CD4-positive, alpha-beta T cell treated with Interleukin-15 for 4 hours (primary cell): Measurements from ENCODE around the gene SMPD2.

Experiments used
- DNase-seq: peaks from one replicate; pipeline ENCODE4 v3.0.0-alpha.2; 2020; ENCODE audit warnings: low spot score

Gene SMPD2, protein sequence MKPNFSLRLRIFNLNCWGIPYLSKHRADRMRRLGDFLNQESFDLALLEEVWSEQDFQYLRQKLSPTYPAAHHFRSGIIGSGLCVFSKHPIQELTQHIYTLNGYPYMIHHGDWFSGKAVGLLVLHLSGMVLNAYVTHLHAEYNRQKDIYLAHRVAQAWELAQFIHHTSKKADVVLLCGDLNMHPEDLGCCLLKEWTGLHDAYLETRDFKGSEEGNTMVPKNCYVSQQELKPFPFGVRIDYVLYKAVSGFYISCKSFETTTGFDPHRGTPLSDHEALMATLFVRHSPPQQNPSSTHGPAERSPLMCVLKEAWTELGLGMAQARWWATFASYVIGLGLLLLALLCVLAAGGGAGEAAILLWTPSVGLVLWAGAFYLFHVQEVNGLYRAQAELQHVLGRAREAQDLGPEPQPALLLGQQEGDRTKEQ

DNA sequence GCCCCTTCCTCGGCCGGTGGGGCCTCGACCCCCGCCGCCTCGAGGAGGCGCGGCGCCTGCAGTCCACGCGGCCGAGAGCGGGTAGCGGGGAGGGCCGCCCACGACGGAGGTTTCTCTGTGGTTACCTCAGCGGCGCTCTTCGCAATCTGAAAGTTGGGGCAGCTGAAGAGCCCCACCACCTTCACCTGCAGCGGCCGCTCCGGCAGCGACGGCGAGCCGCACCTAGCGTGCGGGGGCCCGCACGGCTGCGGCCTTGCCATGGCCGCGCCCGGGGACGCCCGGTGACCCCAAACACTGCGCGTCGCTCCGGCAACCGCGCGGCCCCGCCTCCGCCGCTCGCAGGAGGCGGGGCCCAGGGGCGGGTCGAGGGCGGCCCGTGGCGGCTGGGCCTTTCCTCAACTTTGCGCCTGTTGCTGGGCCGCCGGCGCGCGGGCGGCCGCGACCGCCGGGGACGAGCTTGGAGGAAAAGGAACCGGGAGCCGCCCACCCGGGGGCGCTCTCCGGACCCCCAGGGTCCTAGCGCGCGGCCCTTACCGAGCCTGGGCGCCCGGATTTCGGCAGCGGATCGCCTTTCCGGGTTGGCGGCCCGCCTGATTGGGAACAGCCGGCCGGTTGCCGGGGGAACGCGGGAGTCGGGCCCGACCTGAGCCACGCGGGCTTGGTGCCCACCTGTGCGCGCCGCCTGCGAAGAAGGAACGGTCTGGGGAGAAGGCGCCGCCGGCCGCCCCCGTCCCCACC, at the start of gene SMPD2, which contains the start of gene PPIL6:
Gene SMPD2 (plus strand): TSS at position 394 of the 738 bp plus-strand sequence. CDS start 398 bp downstream, outside the sequence.
Gene PPIL6 (minus strand): TSS at position 298 of the 738 bp plus-strand sequence. CDS start 38 bp downstream, at position 260.
- peak; percentile 86 for DNase-seq

DNA sequence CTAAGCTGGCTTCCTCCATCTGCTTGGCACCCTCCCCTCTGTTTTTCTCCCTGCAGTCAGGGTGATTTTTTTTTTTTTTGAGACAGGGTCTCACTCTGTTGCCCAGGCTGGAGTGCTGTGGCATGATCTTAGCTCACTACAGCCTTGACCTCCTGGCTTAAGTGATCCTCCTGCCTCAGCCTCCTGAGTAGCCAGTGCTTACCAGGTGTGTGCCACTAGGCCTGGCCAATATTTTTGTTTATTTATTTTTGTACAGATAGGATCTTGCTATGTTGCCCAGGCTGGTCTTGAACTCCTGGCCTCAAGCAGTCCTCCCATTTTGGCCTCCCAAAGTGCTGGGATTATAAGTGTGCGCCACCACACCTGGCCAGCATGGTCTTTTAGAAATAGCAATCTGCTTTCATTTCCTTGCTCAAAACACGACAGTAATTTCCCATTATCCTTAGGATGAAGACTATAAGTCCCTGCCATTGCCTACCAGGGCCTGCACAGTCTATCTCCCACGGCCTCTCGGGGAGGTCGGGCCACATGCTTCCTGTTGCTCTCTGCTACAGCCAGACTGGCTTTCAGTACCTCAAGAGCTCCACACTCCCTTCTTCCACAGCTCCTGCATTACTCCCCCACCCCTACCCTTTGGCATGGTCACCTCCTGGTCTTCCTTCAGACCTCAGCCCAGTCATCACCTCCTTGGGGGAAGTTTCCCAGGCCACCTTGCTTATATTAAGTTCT, 47.2 kb upstream of the SMPD2 start:
- no peak for DNase-seq

DNA sequence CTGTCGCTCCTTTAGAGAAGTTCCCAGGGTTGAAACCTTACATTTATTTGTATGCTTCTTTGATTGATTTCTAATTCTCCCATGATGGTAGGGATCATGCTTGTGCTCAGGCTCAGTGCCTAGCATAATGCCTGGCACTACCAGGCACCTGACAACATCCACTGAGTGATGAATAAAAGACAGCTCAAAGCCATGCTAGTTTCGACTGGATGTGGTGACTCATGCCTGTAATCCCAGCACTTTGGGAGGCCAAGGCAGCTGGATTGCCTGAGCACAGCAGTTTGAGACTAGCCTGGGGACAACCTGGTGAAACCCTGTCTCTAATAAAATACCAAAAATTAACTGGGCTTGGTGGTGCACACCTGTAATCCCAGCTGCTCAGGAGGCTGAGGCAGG, 46.6 kb upstream of the SMPD2 start:
- DNase-seq = no peak

DNA sequence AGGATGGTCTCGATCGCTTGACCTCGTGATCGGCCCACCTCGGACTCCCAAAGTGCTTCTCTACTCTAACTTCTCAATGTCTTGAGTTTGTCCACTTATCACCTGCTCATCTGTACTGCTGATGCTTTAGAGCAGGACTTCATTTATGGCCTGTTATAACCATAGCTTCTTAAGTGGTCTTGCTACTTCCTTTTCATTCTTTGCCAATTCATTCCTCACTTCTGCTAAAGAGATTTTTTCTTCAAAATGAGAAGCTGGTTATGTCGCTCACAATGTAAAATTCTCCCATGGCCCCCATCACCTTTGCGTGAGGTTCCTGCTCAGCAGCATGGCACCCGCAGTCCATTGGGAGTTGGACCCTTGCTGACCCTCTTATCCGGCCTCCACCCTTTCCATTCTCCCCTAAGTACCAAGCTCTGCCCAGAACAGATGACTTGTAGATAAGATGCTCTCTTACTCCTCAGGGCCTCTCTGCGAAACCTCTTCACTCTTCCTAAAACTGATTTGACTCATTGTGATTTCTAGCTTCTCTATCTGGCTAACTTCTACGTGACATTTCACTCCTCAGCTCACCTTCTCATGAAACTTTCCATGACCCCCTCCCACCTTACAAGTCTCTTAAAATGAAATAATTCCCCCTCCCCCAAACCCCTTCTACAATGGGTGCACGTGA, 44.3 kb upstream of the SMPD2 start:
- no peak for DNase-seq

DNA sequence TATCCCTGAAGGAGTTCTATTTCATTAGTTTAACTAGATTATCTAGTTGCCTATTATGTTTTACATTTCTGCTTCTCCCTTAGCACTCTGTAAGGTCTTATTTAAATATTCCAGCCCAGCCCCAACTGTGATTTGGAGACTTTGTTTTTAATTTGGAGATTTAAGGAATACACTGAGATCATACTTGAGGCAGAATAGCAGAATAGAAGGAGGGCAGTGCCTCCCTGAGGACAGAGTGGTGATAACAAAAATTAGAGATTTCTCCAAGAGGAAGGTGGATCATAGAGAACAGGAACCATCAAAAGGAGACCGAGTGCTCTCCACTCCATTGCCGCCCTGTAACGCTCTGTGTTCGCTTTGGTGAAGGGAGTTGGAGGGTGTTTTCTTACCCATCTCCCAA, 43.5 kb upstream of the SMPD2 start:
- no peak for DNase-seq

DNA sequence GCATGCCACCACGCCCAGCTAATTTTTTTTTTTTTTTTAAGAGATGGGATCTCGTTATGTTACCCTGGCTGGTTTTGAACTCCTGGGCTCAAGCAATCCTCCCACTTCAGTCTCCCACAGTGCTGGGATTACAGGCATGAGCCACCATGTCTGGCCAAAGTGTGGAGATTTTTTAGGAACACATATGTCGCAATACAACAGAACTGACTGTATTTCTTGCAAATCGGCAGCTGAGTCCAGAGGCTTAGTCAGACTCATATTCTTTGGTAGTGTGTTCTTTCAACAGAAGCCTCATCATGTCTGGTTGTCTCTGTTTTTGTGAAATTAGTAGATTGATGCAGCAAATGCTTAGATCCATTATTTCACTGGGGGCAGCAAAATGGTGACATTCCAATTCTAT, 34.3 kb upstream of the SMPD2 start:
- no peak for DNase-seq

DNA sequence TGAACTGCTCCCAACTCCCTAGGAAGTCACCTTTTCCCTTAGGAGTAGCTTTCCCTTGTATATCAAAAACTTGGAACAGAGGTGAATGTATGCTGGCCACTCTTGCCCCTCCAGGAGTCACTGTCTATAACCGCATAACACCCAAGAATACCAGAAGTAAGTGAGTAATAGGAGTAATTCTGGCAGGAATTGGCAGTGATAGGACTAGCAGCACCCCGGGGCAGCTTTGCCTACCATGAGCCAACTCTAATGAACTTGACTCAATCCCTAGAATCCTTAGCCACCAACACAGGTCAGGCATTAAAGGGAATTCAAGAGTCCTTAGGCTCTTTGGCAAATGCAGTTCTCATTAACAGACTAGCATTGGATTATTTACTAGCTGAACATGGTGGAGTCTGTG, 29.5 kb upstream of the SMPD2 start:
- DNase-seq = no peak

DNA sequence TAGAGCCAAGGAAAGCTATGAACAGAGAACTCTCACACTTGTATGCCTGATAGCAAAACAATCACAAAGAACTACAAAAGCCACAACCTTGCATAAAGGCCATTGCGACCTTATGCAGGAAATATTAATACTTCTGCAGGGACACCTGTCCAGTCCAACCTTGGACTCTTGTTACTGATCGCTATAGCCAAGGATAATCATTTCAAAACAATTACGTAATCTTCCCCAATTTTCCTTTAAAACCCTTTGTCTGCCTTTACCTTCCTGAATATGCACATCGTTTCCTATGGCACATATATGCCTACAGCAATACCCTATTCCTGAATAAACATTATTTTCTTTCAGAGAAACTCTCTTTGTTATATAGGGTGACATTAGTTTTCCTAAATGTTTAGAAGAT, 22.9 kb upstream of the SMPD2 start:
- DNase-seq = no peak

DNA sequence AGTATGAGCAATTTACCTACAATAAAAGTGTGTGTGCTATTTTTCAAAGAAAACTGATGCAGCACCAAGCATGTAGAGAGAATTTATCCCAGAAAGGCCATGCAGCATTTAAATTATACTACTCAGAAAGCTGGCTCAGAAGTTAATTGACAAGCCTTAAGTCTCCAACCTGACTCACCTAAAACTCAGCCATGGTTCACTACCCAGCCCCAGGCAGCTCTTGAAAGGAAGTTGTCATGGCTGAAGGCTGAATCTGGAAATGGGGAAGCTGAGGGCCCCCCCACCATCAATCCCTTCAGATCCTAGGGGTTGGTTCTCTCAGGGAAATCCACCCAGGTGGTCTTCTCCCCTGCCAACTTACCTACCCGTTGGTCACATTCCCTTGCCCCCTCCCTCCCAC, 19.8 kb upstream of the SMPD2 start:
- DNase-seq = no peak

DNA sequence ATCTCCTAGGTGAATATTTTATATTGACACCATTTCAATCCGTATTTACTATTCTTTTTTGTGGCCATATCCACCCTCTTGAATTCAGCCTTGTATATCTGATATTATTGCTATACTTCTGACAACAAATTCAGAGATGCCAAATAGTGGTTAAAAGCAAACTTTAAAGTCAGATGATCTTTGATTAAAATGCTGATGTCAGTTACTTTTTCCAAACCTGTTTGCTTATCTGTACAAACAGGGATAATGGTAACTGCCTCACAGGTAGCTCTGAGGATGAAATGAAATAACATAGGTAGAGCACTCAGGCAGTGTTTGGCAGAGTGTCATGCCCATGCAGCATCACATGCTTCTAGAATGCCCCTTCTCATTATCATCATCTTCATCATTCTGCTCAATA, 19.3 kb upstream of the SMPD2 start:
- DNase-seq = no peak

DNA sequence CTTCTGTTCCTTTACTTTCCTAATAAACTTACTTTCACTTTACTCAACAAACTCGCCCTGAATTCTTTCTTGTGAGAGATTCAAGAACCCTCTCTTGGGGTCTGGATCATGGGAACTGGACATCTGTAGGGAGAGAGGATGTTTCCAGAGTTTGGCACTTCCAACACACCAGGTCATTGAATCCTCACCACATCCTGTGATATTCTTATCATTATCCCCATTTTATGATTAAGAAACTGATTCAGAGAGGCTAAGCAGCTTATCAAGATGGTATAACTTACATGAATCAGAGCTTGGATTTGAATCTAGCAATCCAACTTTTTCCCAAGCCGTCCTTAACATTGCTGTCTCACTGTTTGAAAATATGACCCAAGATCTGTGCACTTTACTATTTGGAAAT, 15.6 kb upstream of the SMPD2 start:
- no peak for DNase-seq

DNA sequence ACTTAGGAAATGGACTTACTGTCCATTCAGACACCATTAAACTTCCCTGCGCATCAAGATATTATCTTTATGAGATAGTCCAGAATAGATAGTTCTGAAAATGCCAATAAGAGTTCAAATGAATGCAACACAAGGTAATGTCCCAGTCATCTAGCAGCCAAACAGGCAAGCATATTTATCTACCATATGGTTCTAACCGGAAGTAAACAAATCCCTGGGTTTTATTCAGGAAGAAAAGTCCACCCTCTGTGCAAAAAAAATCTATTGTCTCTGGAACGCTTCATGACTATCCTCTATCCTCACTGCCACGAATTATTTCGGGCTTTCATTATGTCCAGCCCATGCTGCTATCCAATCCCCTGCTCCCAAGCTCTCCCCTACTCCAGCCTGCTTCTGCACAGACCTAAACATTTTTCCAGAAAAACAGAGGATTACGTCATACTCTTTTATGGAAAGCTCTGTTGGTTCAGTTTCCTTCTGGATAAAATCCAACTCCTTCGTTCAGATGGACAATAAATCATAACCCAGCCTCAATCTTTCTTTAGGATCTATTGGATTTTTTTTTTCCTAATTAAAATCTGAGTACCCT, 11.5 kb upstream of the SMPD2 start:
- no peak for DNase-seq

DNA sequence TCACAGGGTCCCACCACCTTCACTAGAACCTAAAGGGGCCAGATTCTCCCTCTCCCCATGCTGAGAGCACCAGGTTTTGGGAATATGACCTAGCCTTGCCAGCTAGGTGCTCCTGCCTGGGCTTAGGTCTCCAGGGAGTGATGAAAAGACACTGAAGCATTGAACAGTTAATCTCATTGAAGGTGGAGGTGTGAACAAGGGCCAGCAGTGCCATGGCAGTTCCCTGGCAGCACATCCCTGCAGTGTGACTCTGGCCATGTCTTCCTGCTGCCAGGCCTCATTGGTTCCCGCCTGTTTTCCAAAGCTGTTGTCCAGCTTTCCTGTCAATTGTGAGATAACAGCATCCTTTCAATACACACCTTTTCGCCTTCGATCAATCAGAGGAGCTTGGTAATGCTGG, 11.0 kb upstream of the SMPD2 start:
- no peak for DNase-seq

DNA sequence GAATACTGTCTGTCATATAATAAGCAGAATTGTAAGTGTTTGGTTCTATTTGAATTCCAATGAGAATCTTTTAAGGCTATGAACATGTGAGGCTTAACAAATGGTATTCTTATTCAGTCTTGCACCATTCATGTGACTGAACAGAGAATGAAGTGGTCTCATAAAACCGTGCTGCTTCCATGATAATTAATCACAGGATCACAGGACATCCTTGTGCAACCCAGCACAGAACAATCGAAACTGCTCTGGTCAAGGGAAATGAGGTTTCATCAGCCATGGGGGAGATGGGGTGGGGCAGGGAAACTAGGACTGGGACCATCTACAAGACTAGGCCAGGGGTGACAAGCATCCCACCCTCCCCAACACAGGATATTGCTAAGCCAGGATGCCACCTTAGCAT, 6.1 kb upstream of the SMPD2 start:
- no peak for DNase-seq

DNA sequence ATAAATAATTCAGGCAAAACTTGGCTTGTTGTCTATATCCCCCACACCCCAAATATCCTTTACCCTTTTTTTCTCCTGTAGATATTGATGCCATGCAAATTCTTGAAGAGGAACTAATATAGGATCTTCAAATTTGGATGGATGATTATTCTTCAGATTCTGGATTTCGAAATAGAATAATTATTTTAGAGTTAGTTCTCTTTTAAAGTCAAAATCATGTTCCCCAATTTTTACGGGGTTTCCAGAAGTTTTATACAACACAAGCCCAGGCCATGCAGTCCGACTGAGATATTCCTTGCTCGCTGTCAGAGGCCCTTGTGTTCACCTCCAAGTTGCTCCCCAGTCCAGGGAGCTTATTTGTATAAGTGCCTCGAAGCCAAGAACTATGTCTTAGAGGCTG, 4.5 kb upstream of the SMPD2 start:
- no peak for DNase-seq

DNA sequence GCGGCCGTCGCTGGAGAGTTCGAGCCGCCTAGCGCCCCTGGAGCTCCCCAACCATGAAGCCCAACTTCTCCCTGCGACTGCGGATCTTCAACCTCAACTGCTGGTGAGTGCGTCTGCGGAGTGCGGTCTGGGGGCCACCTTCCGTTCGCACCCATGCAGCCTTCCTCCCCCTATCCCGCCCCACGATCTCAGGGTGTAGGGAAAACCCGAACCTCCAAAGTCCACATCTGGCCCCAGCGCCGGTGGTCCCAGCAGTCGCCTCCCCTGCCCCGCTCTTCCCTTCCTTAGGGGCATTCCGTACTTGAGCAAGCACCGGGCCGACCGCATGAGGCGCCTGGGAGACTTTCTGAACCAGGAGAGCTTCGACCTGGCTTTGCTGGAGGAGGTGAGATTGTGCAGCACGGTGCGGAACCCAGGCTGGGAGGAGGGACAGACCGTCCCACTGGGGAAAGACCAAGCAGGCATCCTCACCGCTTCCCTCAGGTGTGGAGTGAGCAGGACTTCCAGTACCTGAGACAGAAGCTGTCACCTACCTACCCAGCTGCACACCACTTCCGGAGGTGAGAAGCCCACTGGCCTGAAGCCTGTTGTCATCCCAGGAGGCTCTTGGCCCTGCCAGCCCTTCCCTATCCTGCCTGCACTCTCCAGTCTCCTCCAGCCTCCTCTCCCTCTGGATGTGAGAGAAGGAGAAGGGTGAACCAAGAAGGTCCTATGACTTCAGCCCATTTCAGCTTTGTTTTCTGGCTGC, 719 bp downstream of the SMPD2 start:
- DNase-seq = peak; percentile 38

DNA sequence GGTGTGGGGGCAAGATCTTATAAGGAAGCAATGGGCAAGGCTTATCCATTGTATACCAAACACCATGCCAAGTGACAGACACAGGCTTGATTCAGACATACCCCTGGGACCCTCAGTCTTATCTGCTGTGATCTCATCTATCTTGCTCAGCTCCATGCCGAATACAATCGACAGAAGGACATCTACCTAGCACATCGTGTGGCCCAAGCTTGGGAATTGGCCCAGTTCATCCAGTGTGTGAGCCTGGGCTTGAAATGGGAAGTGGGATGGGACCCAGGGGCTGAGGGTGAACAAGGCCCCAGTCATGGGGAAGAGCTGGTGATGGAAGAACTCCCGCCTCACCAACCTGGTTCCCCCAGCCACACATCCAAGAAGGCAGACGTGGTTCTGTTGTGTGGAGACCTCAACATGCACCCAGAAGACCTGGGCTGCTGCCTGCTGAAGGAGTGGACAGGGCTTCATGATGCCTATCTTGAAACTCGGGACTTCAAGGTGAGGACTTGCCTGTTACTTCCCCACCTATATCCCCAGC, 1.9 kb downstream of the SMPD2 start:
- no peak for DNase-seq

DNA sequence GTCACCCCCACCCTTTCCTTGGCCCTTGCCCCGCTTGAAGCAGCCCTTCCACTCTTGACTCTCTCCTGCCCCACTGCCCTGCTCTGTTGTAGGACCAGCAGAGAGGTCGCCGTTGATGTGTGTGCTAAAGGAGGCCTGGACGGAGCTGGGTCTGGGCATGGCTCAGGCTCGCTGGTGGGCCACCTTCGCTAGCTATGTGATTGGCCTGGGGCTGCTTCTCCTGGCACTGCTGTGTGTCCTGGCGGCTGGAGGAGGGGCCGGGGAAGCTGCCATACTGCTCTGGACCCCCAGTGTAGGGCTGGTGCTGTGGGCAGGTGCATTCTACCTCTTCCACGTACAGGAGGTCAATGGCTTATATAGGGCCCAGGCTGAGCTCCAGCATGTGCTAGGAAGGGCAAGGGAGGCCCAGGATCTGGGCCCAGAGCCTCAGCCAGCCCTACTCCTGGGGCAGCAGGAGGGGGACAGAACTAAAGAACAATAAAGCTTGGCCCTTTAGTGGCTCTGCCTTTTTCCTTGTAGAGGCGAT, 3.0 kb downstream of the SMPD2 start:
- no peak for DNase-seq

DNA sequence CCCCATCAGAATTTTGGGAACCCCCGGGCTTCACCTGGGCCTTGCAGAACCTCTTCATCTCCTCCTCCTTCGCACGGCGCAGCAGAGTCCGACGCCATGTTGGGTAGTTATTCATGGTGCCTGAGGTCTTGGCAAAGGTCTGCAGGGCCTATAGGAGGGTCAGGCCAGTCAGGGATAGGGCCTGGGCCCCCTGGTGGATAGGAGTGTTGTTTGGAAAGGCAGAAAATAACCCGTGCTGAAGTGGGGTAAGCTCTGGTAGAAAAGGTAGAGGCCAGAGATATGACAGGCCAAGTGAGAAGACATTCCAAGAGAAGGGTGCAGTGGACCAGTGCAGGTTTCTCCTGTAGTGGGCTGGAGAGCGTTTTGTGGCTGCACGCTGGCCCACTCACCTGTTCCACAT, 4.9 kb downstream of the SMPD2 start:
- DNase-seq = no peak

DNA sequence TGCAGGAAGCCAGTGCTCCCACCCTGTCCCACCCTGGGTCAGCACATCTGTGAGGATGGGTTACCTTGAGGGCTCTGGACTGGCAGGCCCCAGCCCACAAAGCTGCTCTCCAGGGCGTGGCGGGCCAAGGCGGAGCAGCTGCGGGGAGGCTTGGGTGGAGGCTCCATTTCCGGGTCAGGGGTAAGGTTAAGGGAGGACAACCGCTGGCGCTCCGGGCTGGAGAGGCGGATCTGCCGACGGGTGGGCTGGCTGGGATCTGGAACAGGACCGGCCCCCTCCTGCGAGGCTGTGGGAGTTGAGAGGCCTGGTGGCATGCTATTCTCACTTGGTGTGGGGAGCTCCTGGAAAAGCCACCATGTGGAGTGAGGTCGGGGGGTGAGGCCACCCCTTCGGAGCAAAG, 5.5 kb downstream of the SMPD2 start:
- no peak for DNase-seq

DNA sequence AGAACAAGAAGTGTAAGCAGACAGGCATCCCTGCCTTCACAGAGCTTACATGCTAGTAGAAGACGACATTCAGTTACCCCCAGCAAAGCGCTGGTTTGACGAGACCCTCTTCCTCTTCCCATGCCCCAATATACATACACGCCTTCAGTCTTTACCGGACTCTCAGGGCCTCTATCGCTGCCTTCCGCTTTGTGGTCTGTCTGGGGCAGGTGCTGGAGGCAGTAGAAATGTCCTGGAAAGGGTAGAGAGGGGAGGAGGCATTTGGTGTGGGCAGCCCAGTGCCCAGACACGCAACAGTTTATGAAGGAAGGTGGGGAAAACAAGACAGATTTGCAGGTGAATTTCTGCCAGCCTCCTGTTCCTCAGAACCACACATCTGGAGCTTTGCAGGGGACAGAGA, 6.0 kb downstream of the SMPD2 start:
- no peak for DNase-seq
